ENCODE data around the gene DHODH. TPM values are rescaled to one million over a fixed set of nuclear protein-coding genes. Genes with fewer than 3 reads are reported as not detected.
"Not testable (repeated sequence)": the region's sequence is repeated elsewhere in the genome, so short reads cannot be mapped to it uniquely, and the experiment has no call there.

The DHODH gene
- total RNA-seq, 1 donor from 2014 or later = 4.2 TPM

GRCh38 chr16:72072514-72073342 lies 64.2 kb downstream of the DHODH start:
- no peaks in the 10 kb centered on the region for H3K9me3 ChIP-seq
- no peak for DNase-seq (ENCODE audit: extremely low spot score in 2 of 2)
- intact Hi-C loops (cut with DNase I) = no loop called here
- no peaks in the 10 kb centered on the region for H3K4me1 ChIP-seq
- no peak overlapping the region for H3K4me3 ChIP-seq
- H3K27me3 ChIP-seq = no peaks in the 10 kb centered on the region
- no peak for TF ChIP-seq CTCF (IDR thresholded peaks at IDR 0.05)
- no peak for TF ChIP-seq POLR2A (IDR thresholded peaks at IDR 0.05)
- no peak for TF ChIP-seq POLR2AphosphoS5 (IDR thresholded peaks at IDR 0.05; ENCODE audit: insufficient read depth in 1 of 2, low read depth in 1 of 2)
- H3K36me3 ChIP-seq = no peaks in the 10 kb centered on the region
- H3K27ac ChIP-seq = no peak overlapping the region

- no peaks in the 10 kb centered on the region for H3K27me3 ChIP-seq
- no peak overlapping the region for H3K27ac ChIP-seq
- DNase-seq (ENCODE audit: extremely low spot score in 2 of 2) = no peak
- no peak for TF ChIP-seq POLR2A (IDR thresholded peaks at IDR 0.05)
- TF ChIP-seq CTCF (IDR thresholded peaks at IDR 0.05) = no peak
- TF ChIP-seq POLR2AphosphoS5 (IDR thresholded peaks at IDR 0.05; ENCODE audit: insufficient read depth in 1 of 2, low read depth in 1 of 2) = no peak
- H3K4me1 ChIP-seq = no peaks in the 10 kb centered on the region
- intact Hi-C loops (cut with DNase I) = no loop called here
- H3K9me3 ChIP-seq = no peaks in the 10 kb centered on the region
- no peak overlapping the region for H3K4me3 ChIP-seq
- H3K36me3 ChIP-seq = no peaks in the 10 kb centered on the region
Measured at GRCh38 chr16:72073560-72074230, 65.2 kb downstream of the DHODH start.

- H3K36me3 ChIP-seq; intact Hi-C loops (cut with DNase I); DNase-seq (ENCODE audit: extremely low spot score in 2 of 2): not testable (repeated sequence)
Measured at GRCh38 chr16:72075067-72075466, 66.5 kb downstream of the DHODH start.

More at GRCh38 chr16:72075067-72075466, 66.5 kb downstream of the DHODH start:
- not testable (repeated sequence) for H3K27me3 ChIP-seq, H3K27ac ChIP-seq, H3K4me3 ChIP-seq, H3K4me1 ChIP-seq, H3K9me3 ChIP-seq

Small RNA genes lying within 50 kb of the gene (small RNA-seq; reads per million reads assigned to genes)
- not detected for gene RPL39P31

Other genes with a start within 250 kb of the DHODH start
- 116 TPM for gene AP1G1, start 199.9 kb upstream of the DHODH start, total RNA-seq
- 15.0 TPM for gene ATXN1L, start 162.8 kb upstream of the DHODH start, total RNA-seq
- gene ZNF821, start 124.6 kb upstream of the DHODH start, total RNA-seq = 8.8 TPM
- 159 TPM for gene IST1, start 113.2 kb upstream of the DHODH start, total RNA-seq
- not detected for gene PKD1L3, start 8.3 kb upstream of the DHODH start, total RNA-seq
- 4.7 TPM for gene HP, start 45.8 kb downstream of the DHODH start, total RNA-seq
- gene HPR, start 54.5 kb downstream of the DHODH start, total RNA-seq = 1.7 TPM
- 12.5 TPM for gene TXNL4B, start 84.9 kb downstream of the DHODH start, total RNA-seq
- gene DHX38, start 85.1 kb downstream of the DHODH start, total RNA-seq = 54.8 TPM
- not detected for gene PMFBP1, start 163.4 kb downstream of the DHODH start, total RNA-seq

Data from vagina (tissue), 2 donors.